ENCODE results near the gene UBR3.
A peak's percentile ranks its signal among the peaks of the same experiment; 100 is the strongest.
"Not testable (repeated sequence)": the region's sequence is repeated elsewhere in the genome, so short reads cannot be mapped to it uniquely, and the experiment has no call there.

The UBR3 gene

GRCh38 chr2:169823996-169824372 lies 3.3 kb upstream of the UBR3 start:
- Histone ChIP-seq H3K4me3 (ENCODE audit: low read length) (peak overlapping the region; percentile 78), H3K9me3 (ENCODE audit: control insufficient read depth, low read depth, low read length) (no peaks in the 10 kb centered on the region), H3K27ac (ENCODE audit: low read length) (no peak overlapping the region), H3K9ac (ENCODE audit: low read length) (peak overlapping the region; percentile 82), H3K36me3 (ENCODE audit: control insufficient read depth, low read depth, low read length) (peaks cover 11% of the 10 kb centered on the region), H3K27me3 (ENCODE audit: control insufficient read depth, insufficient read depth, low read length) (no peaks in the 10 kb centered on the region), H3K4me1 (ENCODE audit: control insufficient read depth, low read depth, low read length) (peaks cover 3% of the 10 kb centered on the region)

DNA sequence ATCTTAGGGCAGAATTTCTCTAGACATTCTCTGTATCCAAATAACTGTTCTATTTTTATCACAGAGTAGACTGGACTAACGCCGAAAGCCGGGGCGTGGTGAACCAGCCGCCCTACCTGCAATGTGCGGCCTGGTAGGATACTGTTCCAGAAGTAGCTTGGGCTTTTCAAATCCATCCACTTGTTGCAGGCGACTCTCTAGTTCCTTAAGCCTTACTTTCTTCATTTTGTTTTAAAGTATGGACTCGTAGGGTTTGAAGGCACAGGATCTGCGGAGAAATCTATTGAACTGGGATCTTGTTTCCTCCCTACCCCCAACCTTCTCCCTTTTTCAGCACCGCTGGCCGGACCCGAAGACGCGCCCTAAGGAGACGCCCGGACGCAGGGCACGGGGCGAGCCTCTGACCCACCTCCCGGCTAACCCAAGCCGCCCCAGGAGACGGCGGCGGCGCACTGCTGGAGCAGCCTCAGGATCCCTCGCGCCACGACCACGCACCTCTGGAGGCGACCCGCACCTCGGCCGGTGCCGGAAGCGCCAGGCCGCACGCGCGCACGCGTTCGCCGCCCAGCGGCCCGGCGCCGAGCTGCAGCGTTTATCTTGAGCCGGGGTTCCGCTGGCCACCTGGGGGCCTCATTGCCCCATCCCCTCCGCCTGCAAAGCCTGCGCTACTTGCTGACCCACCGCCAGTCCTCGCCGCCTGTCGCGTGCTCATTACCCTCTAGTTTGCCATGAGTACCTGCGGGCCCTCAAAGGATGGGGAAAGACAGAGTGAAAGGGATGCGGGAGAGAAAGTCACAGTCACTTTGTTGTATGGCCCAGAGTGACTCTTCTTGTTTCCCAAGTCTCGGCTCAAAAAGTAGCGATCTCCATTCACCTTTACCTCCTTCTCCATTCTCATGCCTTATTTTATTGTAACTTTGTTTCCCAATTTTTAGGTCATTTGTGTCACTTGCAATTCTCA lies 2.6 kb upstream of the UBR3 start, which contains the start of gene METTL5:
METTL5 (minus strand) TSS at position 533 of the 961 bp plus-strand sequence; CDS start at position 225, 308 bp downstream.
- no peaks in the 10 kb centered on the region for H3K27me3 ChIP-seq (ENCODE audit: control insufficient read depth, insufficient read depth, low read length)
- no peaks in the 10 kb centered on the region for H3K9me3 ChIP-seq (ENCODE audit: control insufficient read depth, low read depth, low read length)

DNA sequence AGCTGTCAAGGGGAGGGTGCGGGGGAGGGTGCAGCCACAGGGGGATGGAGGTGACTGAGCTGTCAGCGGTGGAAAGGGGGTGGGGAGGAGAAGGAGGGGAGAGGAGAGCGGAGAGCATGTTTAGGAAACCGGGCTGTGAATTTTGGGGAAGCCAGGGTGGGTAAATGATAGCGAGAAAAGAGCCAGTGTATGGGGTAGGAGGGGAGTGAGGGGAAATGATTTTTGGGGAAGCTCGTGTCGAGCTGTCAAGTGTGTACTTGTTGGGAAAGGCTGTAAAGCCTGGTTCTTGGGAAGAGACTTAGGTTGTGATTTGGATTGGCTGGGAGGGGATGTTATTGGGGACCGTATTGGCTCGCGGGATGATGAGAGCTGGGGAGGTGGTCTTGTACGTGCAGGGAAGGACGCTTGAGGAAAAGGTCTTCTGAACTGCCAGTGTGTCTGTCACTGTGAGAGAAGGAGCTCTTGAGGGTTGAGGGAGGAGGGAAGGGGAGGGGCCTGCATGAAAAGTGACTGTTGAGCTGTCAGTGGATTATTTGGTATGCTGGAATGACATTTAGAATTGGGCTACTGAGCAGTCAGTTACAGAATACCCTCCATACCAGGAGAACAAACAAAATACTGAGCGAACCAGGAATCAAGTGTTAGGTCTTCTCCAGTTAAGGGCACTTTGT lies 1.0 kb downstream of the UBR3 start:
- Histone ChIP-seq H3K27me3 (ENCODE audit: control insufficient read depth, insufficient read depth, low read length) (no peaks in the 10 kb centered on the region), H3K9ac (ENCODE audit: low read length) (peak overlapping the region; percentile 46), H3K4me3 (ENCODE audit: low read length) (peak overlapping the region; percentile 80), H3K9me3 (ENCODE audit: control insufficient read depth, low read depth, low read length) (no peaks in the 10 kb centered on the region), H3K27ac (ENCODE audit: low read length) (no peak overlapping the region), H3K4me1 (ENCODE audit: control insufficient read depth, low read depth, low read length) (peaks cover 3% of the 10 kb centered on the region), H3K36me3 (ENCODE audit: control insufficient read depth, low read depth, low read length) (no peaks in the 10 kb centered on the region)

More for the DNA sequence above, 2.6 kb upstream of the UBR3 start, which contains the start of gene METTL5:
- Histone ChIP-seq H3K9ac (ENCODE audit: low read length) (peak within 1 kb of the TSS; percentile 82), H3K4me3 (ENCODE audit: low read length) (peak within 1 kb of the TSS; percentile 78), H3K27ac (ENCODE audit: low read length) (no peak within 1 kb of the TSS), H3K36me3 (ENCODE audit: control insufficient read depth, low read depth, low read length) (peaks cover 4% of the 10 kb centered on the region), H3K4me1 (ENCODE audit: control insufficient read depth, low read depth, low read length) (peaks cover 3% of the 10 kb centered on the region)

GRCh38 chr2:169834401-169834800 lies 7.1 kb downstream of the UBR3 start:
- no peak overlapping the region for H3K27ac ChIP-seq (ENCODE audit: low read length)
- H3K36me3 ChIP-seq (ENCODE audit: control insufficient read depth, low read depth, low read length): no peaks in the 10 kb centered on the region
- H3K9ac ChIP-seq (ENCODE audit: low read length): no peak overlapping the region
- H3K9me3 ChIP-seq (ENCODE audit: control insufficient read depth, low read depth, low read length): no peaks in the 10 kb centered on the region
- no peaks in the 10 kb centered on the region for H3K27me3 ChIP-seq (ENCODE audit: control insufficient read depth, insufficient read depth, low read length)
- H3K4me1 ChIP-seq (ENCODE audit: control insufficient read depth, low read depth, low read length): no peaks in the 10 kb centered on the region
- no peak overlapping the region for H3K4me3 ChIP-seq (ENCODE audit: low read length)

- H3K27ac ChIP-seq (ENCODE audit: low read length): no peak overlapping the region
- H3K36me3 ChIP-seq (ENCODE audit: control insufficient read depth, low read depth, low read length): peaks cover 5% of the 10 kb centered on the region
- H3K9me3 ChIP-seq (ENCODE audit: control insufficient read depth, low read depth, low read length): no peaks in the 10 kb centered on the region
- no peak overlapping the region for H3K9ac ChIP-seq (ENCODE audit: low read length)
- H3K4me3 ChIP-seq (ENCODE audit: low read length): no peak overlapping the region
- H3K4me1 ChIP-seq (ENCODE audit: control insufficient read depth, low read depth, low read length): no peaks in the 10 kb centered on the region
- no peaks in the 10 kb centered on the region for H3K27me3 ChIP-seq (ENCODE audit: control insufficient read depth, insufficient read depth, low read length)
Measured at GRCh38 chr2:169838743-169839489, 11.7 kb downstream of the UBR3 start.

DNA sequence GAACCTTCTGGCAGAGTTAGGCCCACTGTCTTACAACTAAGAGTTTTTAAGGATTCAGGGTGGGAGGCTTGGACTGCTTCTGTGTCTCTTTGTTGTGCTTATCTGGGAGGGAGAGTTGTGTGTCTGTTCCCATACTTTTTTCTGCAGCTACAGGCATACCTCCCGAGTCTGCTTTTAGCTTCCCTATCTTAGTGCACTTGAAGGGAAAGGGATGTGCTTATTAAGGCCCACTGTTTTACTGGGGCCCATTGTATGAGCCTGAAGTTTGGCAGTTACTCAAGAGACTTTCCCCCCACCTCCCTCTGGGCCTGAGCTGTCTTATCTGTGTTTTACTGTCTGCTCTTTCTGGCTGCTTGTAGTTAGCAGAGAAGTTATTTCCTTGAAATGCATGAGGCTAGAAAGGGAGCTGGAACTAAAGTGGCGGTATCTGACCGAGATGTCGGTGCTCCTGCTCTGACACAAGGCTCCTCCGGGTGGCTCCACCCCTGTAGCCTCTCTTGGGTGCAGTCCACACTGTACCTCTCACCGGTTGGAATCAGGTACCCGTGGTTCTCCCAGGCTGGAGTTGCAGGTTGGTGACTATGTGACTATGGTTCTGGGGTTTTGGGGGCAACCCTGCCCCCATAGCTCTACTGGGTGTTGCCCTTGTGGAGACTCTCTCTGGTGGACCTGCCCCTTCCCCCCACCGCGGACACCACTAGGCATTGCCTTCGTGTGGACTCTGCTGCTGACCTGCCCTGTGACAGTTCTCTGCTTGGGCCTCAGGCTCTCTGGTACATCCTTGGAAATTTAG lies 12.9 kb downstream of the UBR3 start:
- Histone ChIP-seq H3K27me3 (ENCODE audit: control insufficient read depth, insufficient read depth, low read length) (no peaks in the 10 kb centered on the region), H3K9ac (ENCODE audit: low read length) (no peak overlapping the region), H3K27ac (ENCODE audit: low read length) (no peak overlapping the region), H3K4me3 (ENCODE audit: low read length) (no peak overlapping the region), H3K4me1 (ENCODE audit: control insufficient read depth, low read depth, low read length) (no peaks in the 10 kb centered on the region), H3K9me3 (ENCODE audit: control insufficient read depth, low read depth, low read length) (no peaks in the 10 kb centered on the region), H3K36me3 (ENCODE audit: control insufficient read depth, low read depth, low read length) (peaks cover 5% of the 10 kb centered on the region)

GRCh38 chr2:169840747-169841142 lies 13.5 kb downstream of the UBR3 start:
- Histone ChIP-seq H3K9me3 (ENCODE audit: control insufficient read depth, low read depth, low read length) (no peaks in the 10 kb centered on the region), H3K27me3 (ENCODE audit: control insufficient read depth, insufficient read depth, low read length) (no peaks in the 10 kb centered on the region), H3K4me3 (ENCODE audit: low read length) (no peak overlapping the region), H3K27ac (ENCODE audit: low read length) (no peak overlapping the region), H3K9ac (ENCODE audit: low read length) (no peak overlapping the region), H3K36me3 (ENCODE audit: control insufficient read depth, low read depth, low read length) (peaks cover 5% of the 10 kb centered on the region), H3K4me1 (ENCODE audit: control insufficient read depth, low read depth, low read length) (no peaks in the 10 kb centered on the region)

DNA sequence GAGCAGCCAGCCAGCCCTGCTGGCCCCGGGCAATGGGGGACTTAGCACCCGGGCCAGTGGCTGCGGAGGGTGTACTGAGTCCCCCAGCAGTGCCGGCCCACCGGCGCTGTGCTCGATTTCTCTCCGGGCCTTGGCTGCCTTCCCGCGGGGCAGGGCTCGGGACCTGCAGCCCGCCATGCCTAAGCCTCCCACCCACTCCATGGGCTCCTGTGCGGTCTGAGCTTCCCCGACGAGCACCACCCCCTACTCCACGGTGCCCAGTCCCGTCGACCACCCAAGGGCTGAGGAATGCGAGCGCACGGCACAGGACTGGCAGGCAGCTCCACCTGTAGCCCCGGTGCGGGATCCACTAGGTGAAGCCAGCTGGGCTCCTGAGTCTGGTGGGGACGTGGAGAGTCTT lies 14.4 kb downstream of the UBR3 start:
- not testable (repeated sequence) for H3K27ac ChIP-seq (ENCODE audit: low read length); H3K4me1 ChIP-seq (ENCODE audit: control insufficient read depth, low read depth, low read length); H3K9me3 ChIP-seq (ENCODE audit: control insufficient read depth, low read depth, low read length); H3K36me3 ChIP-seq (ENCODE audit: control insufficient read depth, low read depth, low read length); H3K9ac ChIP-seq (ENCODE audit: low read length); H3K27me3 ChIP-seq (ENCODE audit: control insufficient read depth, insufficient read depth, low read length); H3K4me3 ChIP-seq (ENCODE audit: low read length)

- Histone ChIP-seq H3K9ac (ENCODE audit: low read length) (no peak overlapping the region), H3K36me3 (ENCODE audit: control insufficient read depth, low read depth, low read length) (peaks cover 5% of the 10 kb centered on the region)
Measured at GRCh38 chr2:169845016-169845415, 17.8 kb downstream of the UBR3 start.

DNA sequence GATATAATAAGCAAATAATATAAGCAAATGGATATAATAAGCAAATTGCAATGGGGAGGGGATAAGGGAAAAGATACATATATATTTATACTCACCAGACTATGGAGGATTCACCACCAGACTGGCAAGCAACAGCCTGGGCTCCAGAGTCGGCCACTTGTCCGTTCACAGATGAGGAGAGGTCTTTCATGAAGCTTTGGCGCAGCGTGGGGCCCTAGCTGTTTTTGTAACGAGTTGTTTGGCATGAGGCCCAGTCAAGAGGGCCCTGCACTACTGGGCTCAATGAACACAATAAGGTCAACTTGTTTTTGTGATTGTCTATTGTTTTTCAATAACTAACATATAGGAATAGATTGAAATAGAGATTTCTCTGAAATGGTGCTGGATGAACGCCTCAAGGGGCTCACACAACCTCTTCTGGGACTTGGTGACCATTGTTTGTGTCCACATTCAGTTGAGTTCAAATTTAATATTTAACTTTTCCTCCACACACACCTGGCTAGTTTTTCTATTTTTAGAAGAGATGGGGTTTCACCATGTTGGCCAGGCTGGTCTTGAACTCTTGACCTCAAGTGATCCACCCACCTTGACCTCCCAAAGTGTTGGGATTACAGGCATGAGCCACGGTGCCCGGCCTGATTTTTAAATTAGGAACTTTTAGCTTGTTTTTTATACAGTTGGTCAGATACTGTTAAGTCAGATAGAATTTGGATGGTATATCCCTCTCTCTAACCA lies 21.9 kb downstream of the UBR3 start:
- not testable (repeated sequence) for H3K4me1 ChIP-seq (ENCODE audit: control insufficient read depth, low read depth, low read length); H3K4me3 ChIP-seq (ENCODE audit: low read length); H3K27me3 ChIP-seq (ENCODE audit: control insufficient read depth, insufficient read depth, low read length); H3K27ac ChIP-seq (ENCODE audit: low read length); H3K9me3 ChIP-seq (ENCODE audit: control insufficient read depth, low read depth, low read length); H3K36me3 ChIP-seq (ENCODE audit: control insufficient read depth, low read depth, low read length); H3K9ac ChIP-seq (ENCODE audit: low read length)

More at GRCh38 chr2:169845016-169845415, 17.8 kb downstream of the UBR3 start:
- Histone ChIP-seq H3K4me1 (ENCODE audit: control insufficient read depth, low read depth, low read length) (no peaks in the 10 kb centered on the region), H3K4me3 (ENCODE audit: low read length) (no peak overlapping the region), H3K27ac (ENCODE audit: low read length) (no peak overlapping the region), H3K9me3 (ENCODE audit: control insufficient read depth, low read depth, low read length) (no peaks in the 10 kb centered on the region), H3K27me3 (ENCODE audit: control insufficient read depth, insufficient read depth, low read length) (no peaks in the 10 kb centered on the region)
